HG03558 (cell line): ENCODE results near the gene TTC9.

ENCODE experiments used
- ATAC-seq: cut with Tn5 transposase; IDR thresholded peaks from one replicate; pipeline ENCODE4 v1.9.1; 2021; ENCODE audit warnings: moderate number of reproducible peaks; ENCODE audit not compliant: unreplicated experiment; ENCODE audit errors: extremely low read depth

TTC9 gene

GRCh38 chr14:70709726-70710382 is 68.1 kb downstream of the TTC9 start:
- ATAC-seq = no peak

- no peak for ATAC-seq
Measured at GRCh38 chr14:70711451-70711850, 69.7 kb downstream of the TTC9 start.

GRCh38 chr14:70713096-70713495 is 71.4 kb downstream of the TTC9 start:
- no peak for ATAC-seq

GRCh38 chr14:70713511-70713916 is 71.8 kb downstream of the TTC9 start:
- no peak for ATAC-seq

GRCh38 chr14:70714055-70714550 is 72.4 kb downstream of the TTC9 start:
- no peak for ATAC-seq

GRCh38 chr14:70716483-70716882 is 74.8 kb downstream of the TTC9 start:
- ATAC-seq = no peak

- ATAC-seq = no peak
Measured at GRCh38 chr14:70716958-70717357, 75.2 kb downstream of the TTC9 start.

- ATAC-seq = no peak
Measured at GRCh38 chr14:70718383-70719118, 76.8 kb downstream of the TTC9 start.

GRCh38 chr14:70721542-70721941 is 79.8 kb downstream of the TTC9 start:
- ATAC-seq = no peak

GRCh38 chr14:70722418-70722817 is 80.7 kb downstream of the TTC9 start:
- ATAC-seq = no peak

- ATAC-seq = no peak
Measured at GRCh38 chr14:70723276-70723675, 81.6 kb downstream of the TTC9 start.

GRCh38 chr14:70724110-70724509 is 82.4 kb downstream of the TTC9 start:
- no peak for ATAC-seq

GRCh38 chr14:70724944-70725343 is 83.2 kb downstream of the TTC9 start:
- ATAC-seq = no peak
